Thyroid gland (tissue), 4 donors: ENCODE measurements around the gene PLCG2. TPM values are rescaled to one million over a fixed set of nuclear protein-coding genes. Genes with fewer than 3 reads are reported as not detected.
A peak's percentile ranks its signal among the peaks of the same experiment; 100 is the strongest.
"Not testable (repeated sequence)": the region's sequence is repeated elsewhere in the genome, so short reads cannot be mapped to it uniquely, and the experiment has no call there.

Source experiments
- DNase-seq, 2 donors: peaks; one replicate each; pipeline ENCODE4 v3.0.0-alpha.2; 2019
- H3K27ac ChIP-seq, 3 donors: fragments of 200-600 bp; sonication (generic); 1 replicate in 2 of 3; 2 replicates in 1 of 3; pipeline ENCODE4 v1.5.1; 2016 to 2019; ENCODE audit warnings: mild to moderate bottlenecking in 1 of 3, moderate library complexity in 1 of 3
- H3K27me3 ChIP-seq: fragments of 200-600 bp; sonication (generic); one replicate; pipeline ENCODE4 v1.5.1; 2019
- H3K36me3 ChIP-seq, 2 donors: fragments of 200-600 bp; sonication (generic); one replicate each; pipeline ENCODE4 v1.5.1; 2016 to 2019
- H3K4me1 ChIP-seq, 2 donors: fragments of 200-600 bp; sonication (generic); one replicate each; pipeline ENCODE4 v1.5.1; 2017 to 2019
- H3K4me3 ChIP-seq, 3 donors: fragments of 200-600 bp; sonication (generic); replicated peaks in 1 of 3; 1 replicate in 2 of 3; 2 replicates in 1 of 3; pipeline ENCODE4 v1.5.1; 2016; ENCODE audit warnings: mild to moderate bottlenecking in 1 of 3
- H3K9me3 ChIP-seq: fragments of 200-600 bp; sonication (generic); one replicate; pipeline ENCODE4 v1.5.1; 2017
- POLR2A ChIP-seq, 2 donors: fragments of 450-650 bp; IDR thresholded peaks; one replicate each; pipeline ENCODE4 v1.6.1; 2017; ENCODE audit warnings: antibody characterized with exemption in 2 of 2, mild to moderate bottlenecking in 2 of 2, moderate library complexity in 1 of 2
- WGBS, 2 donors: methylation state at CpG; one replicate each; pipeline ENCODE4 v1.1.5; 2017; 5-methylcytosine and 5-hydroxymethylcytosine counted together
- intact Hi-C: fragments of 100-400 bp; cut with DNase I; formaldehyde crosslinking; loops from one replicate; pipeline ENCODE4 v1.15.1; 2023
- total RNA-seq, 4 donors: library from RNA; depleted of rRNA; stranded (reverse); fragments of >200 nt; gene quantifications; one replicate each; pipeline ENCODE4 v1.2.3, GENCODE V29; 2016
- TF ChIP-seq, protein P1 (sequence below), 6 experiments: fragments of 200-600 bp in 3 of 6; fragments of 450-650 bp in 3 of 6; sonication (generic) in 3 of 6; IDR thresholded peaks; one replicate each; pipeline ENCODE4 v1.5.1; 2016 to 2019; ENCODE audit warnings: antibody characterized with exemption in 6 of 6, mild to moderate bottlenecking in 2 of 6, inconsistent platforms in 1 of 6, moderate library complexity in 1 of 6

The PLCG2 gene
- total RNA-seq, 4 donors from 2014 or later: 9.2 to 12.1 (median 10.3) TPM

DNA sequence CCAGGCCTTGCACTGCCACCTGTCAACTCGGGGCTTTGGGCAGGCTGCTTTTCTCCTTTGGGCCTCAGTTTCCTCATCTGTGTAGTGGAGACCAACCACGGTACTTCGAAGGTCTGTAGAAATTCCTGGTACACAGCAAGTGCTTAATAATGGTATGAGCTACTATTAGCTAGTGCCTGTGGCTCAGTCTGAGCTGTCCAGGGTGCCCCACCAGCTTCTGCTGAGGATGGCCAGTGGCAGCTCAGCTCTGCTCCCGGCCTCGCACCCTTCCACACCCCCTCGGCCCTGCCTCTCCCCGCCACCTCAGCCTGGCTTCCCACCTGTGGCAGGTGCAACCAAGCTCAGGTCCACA is 26.2 kb upstream of the PLCG2 start:
- intact Hi-C loops: no loop called here
- WGBS, 2 donors: 94 to 97% methylated on average over 4 to 6 of the region's 7 CpGs
- no peaks in the 10 kb centered on the region for H3K27me3 ChIP-seq
- TF ChIP-seq POLR2A (IDR thresholded peaks at IDR 0.05): no peak
- TF ChIP-seq, protein P1, sequence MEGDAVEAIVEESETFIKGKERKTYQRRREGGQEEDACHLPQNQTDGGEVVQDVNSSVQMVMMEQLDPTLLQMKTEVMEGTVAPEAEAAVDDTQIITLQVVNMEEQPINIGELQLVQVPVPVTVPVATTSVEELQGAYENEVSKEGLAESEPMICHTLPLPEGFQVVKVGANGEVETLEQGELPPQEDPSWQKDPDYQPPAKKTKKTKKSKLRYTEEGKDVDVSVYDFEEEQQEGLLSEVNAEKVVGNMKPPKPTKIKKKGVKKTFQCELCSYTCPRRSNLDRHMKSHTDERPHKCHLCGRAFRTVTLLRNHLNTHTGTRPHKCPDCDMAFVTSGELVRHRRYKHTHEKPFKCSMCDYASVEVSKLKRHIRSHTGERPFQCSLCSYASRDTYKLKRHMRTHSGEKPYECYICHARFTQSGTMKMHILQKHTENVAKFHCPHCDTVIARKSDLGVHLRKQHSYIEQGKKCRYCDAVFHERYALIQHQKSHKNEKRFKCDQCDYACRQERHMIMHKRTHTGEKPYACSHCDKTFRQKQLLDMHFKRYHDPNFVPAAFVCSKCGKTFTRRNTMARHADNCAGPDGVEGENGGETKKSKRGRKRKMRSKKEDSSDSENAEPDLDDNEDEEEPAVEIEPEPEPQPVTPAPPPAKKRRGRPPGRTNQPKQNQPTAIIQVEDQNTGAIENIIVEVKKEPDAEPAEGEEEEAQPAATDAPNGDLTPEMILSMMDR (IDR thresholded peaks at IDR 0.05): no peak
- H3K4me1 ChIP-seq: peaks cover 0 to 4% of the 10 kb centered on the region in 2 donors
- H3K36me3 ChIP-seq: no peaks in the 10 kb centered on the region
- no peak overlapping the region for H3K4me3 ChIP-seq
- H3K9me3 ChIP-seq: no peaks in the 10 kb centered on the region
- no peak for DNase-seq
- H3K27ac ChIP-seq: peak overlapping the region in 2 of 3 donors; percentile 45 to 56

DNA sequence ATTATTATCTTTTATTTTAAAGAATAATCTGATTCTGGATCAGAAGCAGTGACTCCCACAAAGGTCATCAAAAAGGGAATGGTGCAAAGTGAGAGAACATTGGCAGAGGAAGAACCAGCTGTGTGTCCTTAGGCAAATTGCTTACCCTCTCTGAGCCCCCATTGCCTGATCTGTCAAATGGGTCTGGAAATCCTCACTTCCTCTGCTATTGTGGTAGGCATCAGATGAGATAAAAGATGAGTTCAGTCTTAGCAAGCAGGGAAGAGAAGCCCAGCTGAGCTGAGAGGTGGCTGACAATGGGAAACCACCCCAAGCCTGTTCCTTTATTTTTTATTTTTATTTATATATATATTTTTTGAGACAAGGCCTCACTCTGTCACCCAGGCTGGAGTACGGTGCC is 24.2 kb upstream of the PLCG2 start:
- H3K27ac ChIP-seq: no peak overlapping the region
- no peaks in the 10 kb centered on the region for H3K9me3 ChIP-seq
- no peaks in the 10 kb centered on the region for H3K36me3 ChIP-seq
- H3K27me3 ChIP-seq: no peaks in the 10 kb centered on the region
- TF ChIP-seq, protein P1 (IDR thresholded peaks at IDR 0.05): no peak
- TF ChIP-seq POLR2A (IDR thresholded peaks at IDR 0.05): no peak
- peaks cover 0 to 4% of the 10 kb centered on the region in 2 donors for H3K4me1 ChIP-seq
- DNase-seq: no peak
- no peak overlapping the region for H3K4me3 ChIP-seq
- 90 to 96% methylated on average over 1 of the region's 1 CpG for WGBS, 2 donors
- intact Hi-C loops: no loop called here

DNA sequence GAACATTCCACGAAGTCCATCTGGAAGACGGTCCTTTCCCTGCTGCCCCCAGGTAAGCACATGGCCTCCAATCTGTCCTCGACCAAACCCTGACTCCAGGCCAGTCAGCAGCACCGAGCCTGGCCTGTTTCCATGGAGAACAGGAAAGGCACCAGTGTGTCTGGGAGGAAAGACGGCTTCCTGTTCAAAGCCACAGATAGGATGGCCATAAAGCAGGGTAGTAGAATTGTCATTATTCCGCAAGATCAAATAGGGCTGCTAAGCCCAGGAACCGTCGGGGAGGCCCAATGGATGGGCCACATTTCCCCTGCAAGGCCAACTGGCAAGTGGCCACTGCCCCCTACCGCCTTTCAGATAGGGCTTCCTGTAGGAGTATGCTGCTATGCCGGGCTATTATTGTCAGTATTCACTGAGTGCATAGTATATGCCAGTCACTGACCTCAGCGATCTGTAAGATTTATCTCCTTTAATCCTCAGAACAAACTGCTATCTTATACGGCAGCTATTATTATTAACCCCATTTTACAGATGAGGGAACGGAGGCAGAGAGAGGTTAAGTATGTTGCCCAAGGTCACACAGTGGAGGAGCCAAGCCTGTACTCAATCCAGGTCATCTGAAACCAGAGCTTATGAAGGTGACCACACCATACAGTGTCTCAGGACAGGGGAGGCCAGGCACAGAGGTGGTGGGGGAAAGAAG is 23.0 kb upstream of the PLCG2 start:
- H3K4me3 ChIP-seq: no peak overlapping the region
- no peaks in the 10 kb centered on the region for H3K27me3 ChIP-seq
- TF ChIP-seq, protein P1 (IDR thresholded peaks at IDR 0.05): no peak
- TF ChIP-seq POLR2A (IDR thresholded peaks at IDR 0.05): no peak
- H3K36me3 ChIP-seq: no peaks in the 10 kb centered on the region
- peaks cover 0 to 4% of the 10 kb centered on the region in 2 donors for H3K4me1 ChIP-seq
- DNase-seq: peak; percentile 13 to 27
- intact Hi-C loops: no loop called here
- peak overlapping the region in 1 of 3 donors; percentile 25 for H3K27ac ChIP-seq
- WGBS, 2 donors: 61 to 76% methylated on average over 13 of the region's 13 CpGs
- H3K9me3 ChIP-seq: no peaks in the 10 kb centered on the region

DNA sequence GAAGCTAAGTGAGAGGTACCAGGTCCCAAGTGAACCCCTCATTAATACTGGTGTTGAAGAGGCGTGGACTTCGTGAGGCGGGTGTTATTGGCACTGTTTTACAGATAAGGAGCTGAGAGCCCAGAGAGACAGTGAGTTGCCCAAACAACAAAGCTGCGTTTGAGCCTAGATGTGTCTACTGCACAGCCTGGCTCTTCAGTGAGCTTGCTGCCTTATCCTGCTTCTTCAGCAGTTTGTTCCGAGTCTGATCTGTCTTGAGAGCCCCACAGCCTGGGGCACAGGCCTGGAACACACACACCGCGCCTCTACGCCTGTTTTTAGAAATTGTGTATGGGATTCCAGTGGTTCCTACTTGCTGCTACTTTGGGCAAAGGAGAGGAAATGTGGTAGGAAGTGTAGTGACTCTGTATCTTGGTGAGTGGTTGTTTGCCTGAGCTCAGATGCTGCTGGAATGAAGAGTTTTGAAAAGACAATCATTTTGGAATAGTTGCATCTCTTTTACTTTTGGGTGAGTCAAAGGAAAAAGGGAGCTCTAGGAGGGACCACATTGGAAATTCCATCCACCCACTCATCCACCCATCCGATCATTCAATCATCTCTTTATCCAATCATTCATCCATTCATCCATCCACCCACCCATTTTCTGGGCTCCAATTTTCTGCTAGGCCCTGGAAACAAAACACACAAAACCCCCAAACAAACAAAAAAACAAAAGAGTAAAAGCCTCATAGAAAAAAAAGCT is 22.3 kb upstream of the PLCG2 start:
- Histone ChIP-seq H3K27me3 (no peaks in the 10 kb centered on the region), H3K4me1 (peaks cover 0 to 4% of the 10 kb centered on the region in 2 donors), H3K36me3 (no peaks in the 10 kb centered on the region), H3K4me3 (no peak overlapping the region), H3K9me3 (no peaks in the 10 kb centered on the region), H3K27ac (peak overlapping the region in 1 of 3 donors; percentile 25)
- intact Hi-C loops: no loop called here
- no peak for TF ChIP-seq POLR2A (IDR thresholded peaks at IDR 0.05)
- TF ChIP-seq, protein P1 (IDR thresholded peaks at IDR 0.05): no peak
- 67 to 73% methylated on average over 9 of the region's 9 CpGs for WGBS, 2 donors
- DNase-seq: no peak

DNA sequence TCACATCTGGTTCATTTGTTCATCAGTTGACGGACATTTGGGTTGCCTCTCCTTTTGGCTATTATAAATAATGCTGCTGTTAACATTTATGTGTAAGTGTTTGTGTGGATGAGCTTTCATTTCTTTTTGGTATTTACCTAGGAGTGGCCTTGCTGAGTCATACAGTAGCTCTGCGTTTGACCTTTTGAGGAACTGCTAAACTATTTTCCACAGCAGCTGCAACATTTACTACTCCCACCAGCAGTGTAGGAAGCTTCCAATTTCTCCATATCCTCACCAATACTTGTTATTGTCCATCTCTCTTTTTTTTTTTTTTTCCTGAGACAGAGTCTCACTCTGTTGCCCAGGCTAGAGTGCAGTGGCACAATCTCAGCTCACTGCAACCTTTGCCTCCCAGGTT is 20.7 kb upstream of the PLCG2 start:
- Histone ChIP-seq H3K4me3 (no peak overlapping the region), H3K9me3 (no peaks in the 10 kb centered on the region), H3K27me3 (no peaks in the 10 kb centered on the region), H3K4me1 (no peaks in the 10 kb centered on the region), H3K27ac (no peak overlapping the region), H3K36me3 (no peaks in the 10 kb centered on the region)
- WGBS, 2 donors: 38 to 43% methylated on average over 2 of the region's 2 CpGs
- no peak for TF ChIP-seq POLR2A (IDR thresholded peaks at IDR 0.05)
- TF ChIP-seq, protein P1 (IDR thresholded peaks at IDR 0.05): no peak
- no peak for DNase-seq
- intact Hi-C loops: no loop called here

DNA sequence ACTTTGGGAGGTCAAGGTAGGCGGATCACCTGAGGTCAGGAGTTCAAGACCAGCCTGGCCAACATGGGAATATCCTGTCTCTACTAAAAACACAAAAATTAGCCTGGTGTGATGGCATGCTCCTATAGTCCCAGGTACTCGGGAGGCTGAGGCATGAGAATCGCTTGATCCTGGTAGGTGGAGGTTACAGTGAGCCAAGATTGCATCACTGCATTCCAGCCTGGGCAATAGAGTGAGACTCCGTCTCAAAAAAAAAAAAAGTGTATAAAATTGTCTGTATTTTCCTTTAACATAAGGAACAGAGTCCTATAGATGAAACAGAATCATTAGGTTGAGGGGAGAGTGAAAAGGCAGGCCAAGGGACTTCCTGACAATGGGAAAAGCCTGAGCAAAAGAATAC is 16.8 kb upstream of the PLCG2 start:
- H3K36me3 ChIP-seq, H3K27me3 ChIP-seq, H3K4me1 ChIP-seq, H3K4me3 ChIP-seq, DNase-seq, H3K27ac ChIP-seq, intact Hi-C loops, H3K9me3 ChIP-seq: not testable (repeated sequence)
- WGBS, 2 donors: 79 to 83% methylated on average over 4 of the region's 4 CpGs
